Hypothalamus (tissue), 51 donors: ENCODE data around the gene KCNE1.
A peak's percentile ranks its signal among the peaks of the same experiment; 100 is the strongest.
"Not testable (repeated sequence)": the region's sequence is repeated elsewhere in the genome, so short reads cannot be mapped to it uniquely, and the experiment has no call there.

Experiments used
- DNase-seq, 51 donors: peaks; one replicate each; lab custom pipeline; 2025; lab: John Stamatoyannopoulos, UW

Gene KCNE1

DNA sequence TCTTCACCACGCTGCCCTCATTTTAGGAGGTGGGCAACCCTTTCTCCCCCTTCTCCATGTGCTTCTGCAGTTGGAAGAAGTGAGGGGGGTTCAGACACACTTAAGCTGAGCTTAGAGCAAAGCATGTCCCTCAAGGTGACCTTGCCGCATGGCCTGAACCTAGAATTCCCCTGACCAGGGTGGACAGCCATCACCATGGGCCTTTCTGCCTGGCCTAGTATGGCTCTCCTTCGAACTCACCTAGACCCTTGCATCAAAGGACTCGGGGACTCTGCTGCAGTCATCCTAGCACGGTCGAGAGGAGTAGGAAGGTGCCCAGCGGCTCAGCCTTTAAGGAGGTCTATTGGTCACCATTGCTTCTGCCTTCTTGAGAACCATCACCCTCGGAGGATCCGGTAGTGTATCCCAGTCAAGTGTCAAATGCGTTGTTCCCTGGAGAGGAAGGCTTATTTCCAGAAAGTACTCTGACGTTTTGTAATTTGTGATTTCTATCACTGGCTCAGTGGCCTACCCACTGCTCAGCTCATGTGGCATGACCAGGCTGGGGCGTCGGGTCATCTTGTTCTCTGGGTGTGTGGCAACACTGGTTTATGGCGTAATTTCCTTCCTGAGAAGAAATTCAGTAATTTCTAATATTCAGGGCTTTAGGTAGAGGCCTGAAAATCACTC lies at the start of gene KCNE1:
Gene KCNE1, minus strand, starts transcription at position 424 of the 669 bp plus-strand sequence. CDS start 62,576 bp downstream, outside the sequence.
- DNase-seq: no peak

DNA sequence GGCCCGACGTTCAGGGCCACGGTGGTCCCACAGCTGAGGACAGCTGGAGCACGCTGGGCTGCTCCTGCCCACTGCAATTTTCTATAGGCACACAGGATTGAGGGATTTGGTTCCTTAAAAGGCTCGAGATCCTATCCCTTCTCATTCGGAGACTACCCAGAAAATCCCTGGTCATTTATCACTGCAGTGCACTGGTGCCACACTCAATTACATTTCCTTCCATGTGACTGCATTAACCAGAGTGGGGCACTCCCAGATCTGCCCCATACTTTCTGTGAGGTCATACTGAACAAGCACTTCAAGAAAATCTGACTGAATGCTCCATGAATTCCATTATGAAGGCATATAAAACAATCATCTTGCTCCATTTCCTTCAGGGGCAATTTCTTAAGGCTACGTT lies 49.8 kb upstream of the KCNE1 start:
- DNase-seq: no peak

DNA sequence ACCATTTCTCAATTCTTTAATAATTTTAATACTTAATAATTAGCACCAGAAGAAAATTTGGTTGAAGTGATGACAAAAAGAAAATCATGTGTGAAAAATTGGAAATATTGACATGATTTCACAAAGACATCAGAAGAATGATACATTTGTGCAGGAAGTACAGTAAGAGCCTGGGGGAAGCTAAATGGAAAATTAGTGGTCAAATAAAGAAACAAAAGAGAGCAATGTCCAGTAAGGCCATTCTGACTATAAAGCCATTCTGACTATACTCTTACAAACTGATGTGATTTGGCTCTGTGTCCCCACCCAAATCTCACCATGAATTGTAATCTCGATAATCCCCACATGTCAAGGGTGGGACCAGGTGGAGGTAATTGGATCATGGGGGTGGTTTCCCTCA lies 48.6 kb upstream of the KCNE1 start:
- DNase-seq: no peak

DNA sequence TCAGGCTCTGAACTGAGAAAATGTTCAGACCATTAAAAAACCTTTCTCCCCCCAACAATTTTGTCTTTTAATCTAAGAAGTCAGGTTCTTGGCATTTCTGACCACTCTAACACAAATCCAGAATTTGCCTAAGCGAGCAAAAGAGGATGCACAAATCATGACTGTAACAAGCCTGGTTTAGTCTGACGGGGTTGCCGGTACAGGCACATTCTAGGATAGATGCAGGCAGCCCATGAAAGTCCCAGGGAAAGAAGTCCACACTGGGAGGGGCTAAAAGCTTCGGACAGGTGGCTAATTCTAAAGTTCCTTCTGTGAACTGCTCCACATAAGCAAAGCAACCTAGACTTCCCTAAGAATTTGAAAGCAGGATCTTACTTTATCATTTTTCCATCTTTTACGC lies 48.0 kb upstream of the KCNE1 start:
- DNase-seq: no peak

DNA sequence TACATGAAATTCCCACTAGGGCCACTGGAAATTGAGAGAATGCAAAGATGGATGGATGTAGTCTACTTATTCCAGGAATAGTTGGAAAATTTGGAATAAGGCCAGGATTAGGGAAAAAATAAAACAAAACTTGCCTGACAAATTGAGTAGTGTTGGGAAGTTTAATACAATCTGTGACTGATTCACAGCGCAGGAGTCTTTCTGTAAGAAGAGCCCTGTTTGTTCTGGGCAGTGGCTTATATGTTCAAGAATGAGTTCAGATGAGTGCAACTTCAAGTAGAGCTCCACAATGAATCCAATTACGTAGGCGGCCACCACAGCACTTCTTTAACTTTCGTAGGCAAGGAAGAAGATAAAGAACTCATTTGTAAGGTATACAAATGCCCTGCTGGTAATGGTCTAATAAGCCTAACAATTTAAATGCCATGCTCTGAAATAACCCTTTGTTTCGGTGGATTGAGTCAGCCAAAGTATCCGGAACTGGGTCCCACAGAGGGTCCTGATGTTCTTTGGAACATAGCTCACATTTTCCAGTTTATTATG lies 47.1 kb upstream of the KCNE1 start:
- DNase-seq: no peak

DNA sequence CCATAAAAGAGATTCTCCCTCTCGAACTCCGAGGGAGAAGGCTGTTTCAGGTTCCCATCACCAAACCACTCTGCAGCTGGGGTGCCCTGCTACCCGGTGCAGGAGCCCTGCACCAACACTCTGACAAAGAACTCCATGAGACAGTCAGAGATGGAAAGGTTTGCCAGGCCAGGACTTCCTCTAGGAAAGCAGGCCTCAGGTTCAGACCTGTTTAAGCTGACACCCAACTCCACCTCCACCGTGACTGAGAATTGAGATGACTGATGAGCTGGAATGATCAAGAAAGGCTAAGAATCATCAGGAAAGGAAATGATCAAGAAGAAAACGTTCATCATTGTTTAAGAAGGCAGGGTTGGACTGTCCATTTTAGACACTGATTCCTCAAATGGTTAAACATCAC lies 46.2 kb upstream of the KCNE1 start:
- no peak for DNase-seq

DNA sequence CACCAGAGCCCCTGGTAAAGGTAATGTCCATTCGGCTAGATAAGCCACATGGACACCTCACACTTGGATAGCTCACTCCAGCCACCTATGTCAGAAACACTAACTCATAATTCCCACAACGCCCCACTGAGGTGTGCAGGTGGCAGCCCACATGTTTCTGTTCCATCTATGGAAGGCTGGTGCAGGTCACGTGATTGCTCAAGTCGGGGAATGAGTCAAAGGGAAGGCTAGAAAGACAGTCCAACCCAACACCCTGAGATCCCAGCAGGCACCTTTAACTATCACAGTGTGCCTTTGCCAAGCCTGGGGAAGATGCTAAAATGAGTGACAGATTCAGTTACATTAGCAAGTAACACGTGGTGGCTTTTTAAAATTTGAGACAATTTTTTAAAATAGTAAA lies 45.3 kb upstream of the KCNE1 start:
- DNase-seq: no peak

DNA sequence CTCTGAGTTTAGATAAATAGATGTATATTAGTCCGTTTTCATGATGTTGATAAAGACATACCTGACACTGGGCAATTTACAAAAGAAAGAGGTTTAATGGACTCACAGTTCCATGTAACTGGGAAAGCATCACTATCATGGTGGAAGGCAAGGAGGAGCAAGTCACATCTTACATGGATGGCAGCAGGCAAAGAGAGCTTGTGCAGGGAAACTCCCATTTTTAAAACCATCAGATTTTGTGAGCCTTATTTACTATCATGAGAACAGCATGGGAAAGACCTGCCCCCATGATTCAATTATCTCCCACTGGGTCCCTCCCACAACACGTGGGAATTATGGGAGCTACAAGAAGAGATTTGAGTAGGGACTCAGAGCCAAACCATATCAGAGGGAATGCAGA lies 42.7 kb upstream of the KCNE1 start:
- not testable (repeated sequence) for DNase-seq

DNA sequence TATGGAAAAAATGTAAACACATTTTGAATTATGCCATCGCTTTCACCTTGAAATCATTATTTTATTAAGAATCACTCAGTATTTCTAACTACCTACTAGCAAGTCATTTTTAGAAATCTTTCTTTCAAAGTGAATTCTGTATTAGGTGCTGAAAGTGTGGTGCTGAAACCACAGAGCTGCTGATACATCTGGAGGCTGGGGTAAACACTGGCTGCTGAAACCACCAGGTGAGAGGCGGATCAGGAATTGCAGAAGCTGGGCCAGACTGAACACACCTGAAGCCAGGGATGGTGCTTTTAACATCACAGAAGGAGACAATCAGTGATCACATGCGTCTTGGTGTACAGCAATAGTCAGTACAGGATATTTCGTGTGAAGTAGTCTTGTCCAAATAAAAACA lies 42.2 kb upstream of the KCNE1 start:
- DNase-seq: no peak

DNA sequence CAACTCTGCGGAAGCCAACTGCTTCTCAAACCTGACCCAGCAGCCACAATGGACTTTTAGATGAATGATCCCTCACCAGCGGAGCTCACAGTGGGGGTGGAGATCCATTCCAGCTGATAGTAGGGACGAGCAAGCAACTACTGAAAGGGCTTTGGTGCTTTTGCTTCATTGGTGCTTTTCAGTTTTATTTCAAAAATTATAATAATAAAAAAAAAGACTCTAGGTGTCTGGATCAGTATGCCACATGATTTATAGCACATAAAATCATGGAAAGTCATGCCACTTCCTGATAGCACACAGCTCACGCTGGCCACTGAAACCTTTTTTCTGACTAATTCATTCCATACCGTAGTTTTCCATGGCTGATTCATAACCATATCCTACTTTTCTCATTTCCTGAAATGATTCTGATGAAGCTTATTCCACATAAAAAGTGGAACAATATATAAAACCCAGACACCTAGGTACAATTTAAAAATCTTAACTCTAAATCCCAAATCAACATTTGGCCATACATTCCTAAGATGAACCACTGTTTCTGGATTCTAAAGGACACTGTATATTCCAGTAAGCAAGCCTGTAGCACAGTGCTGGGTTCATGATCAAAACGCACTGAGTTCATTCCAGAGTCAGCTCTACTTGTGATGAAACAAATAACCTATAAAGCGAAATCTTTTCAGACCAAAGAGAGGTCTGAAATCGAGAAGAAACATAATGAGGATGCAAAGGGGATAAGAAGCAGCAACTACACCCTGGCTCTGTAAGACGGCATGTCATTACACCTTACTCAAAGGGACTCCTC lies 41.3 kb upstream of the KCNE1 start:
- no peak for DNase-seq

DNA sequence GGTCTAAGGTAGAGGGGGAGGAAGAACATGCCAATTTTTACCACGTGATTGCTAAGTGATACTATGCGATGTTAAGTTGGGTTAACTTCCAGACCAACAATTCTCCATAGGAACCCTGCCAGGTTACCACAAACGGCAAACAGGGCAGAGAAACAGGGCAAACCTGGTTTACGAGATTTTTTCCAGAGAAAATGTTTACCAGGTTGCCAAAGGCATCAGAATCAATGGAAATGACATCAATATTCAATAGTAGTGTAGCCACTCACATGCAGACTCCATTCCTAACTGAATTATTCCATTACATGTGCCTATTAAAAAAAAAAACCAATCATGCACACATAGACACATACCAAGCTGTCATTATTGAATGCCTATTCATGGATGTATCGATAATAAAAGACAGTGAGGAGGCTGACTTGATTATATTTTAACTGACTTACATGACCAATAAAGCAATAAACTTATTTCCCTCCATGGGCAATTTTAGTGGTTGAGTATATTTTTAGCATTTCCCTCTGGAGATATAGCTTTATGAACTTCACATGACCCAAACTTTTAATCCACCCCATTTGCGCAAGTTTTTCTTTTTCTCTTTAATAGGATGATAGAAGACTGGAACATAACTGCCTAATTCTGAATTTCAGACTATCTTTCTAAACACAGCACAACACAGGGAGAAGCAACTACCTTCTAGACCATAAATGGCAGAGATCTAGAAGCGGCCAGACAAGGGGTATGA lies 40.5 kb upstream of the KCNE1 start:
- DNase-seq: no peak

DNA sequence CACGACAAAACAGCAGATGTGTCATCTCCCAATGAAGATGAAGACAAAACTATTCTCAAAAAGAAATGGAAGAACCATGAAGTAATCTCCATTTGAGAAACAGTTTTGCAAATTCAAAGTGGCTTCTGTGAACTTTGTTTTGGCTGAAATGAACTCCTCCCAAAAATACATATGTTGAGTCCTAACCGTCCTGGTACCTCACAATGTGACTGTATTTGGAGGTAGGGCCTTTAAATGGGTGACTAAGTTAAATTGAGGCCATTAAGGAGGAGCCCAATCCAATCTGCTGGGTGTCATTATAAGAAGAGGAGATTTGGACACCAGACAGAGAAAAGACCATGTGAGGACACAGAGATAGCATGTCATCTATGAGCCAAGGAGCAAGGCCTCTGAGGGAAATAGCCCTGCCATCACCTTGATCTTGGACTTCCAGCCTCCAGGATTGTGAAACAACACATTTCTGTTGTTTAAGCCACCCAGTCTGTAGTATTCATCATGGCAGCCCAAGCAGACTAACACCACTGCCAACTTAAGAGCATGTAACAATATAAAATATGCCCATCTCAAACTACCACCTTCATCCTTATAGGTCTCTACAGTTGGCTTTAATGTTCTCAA lies 38.3 kb upstream of the KCNE1 start:
- DNase-seq: no peak

DNA sequence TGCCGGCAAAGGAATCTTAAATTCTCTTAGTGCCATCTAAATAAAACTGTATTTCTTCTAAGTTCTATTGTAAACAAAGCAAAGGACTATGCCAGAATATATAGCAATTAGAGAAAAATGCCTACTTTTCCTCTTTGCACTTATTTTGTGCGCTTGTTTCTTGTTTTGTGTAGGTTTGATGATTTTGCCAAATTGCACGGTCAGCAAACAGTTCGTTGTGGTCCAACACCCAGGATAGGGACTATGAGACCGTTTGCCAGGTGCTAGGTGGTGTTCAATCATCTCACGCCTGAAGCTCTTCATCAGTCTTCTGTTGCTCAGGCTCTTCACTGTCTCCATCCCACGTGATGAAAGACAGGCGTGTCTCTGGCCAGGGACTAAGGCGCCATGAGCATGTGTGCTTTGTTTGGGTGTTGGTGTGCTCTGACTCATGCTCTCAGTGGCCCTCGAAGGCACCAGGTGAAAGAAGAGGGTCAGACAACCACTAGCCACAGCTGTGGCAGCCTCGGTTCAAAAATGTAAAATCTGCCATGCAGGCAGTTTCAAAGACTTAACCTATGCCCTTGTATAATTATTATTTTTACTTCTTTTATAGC lies 36.9 kb upstream of the KCNE1 start:
- DNase-seq: no peak

DNA sequence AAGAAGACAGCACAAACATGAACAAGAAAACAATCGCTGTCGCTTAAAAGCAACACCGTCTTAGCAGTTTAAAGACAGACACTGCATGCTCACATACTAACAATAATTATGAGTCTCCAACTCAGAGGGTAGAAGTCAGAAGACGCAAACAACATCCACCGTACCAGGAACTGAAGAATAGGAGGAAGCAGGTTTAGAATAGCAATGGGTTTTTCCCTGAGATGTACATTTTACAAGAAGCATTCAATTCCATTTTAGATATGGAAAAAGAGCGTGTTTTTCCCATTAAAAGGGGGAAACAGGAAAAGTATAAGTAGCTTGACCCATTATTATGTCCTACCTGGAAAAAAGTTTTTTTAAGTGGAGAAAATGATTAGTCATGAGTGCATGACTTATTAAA lies 34.5 kb upstream of the KCNE1 start:
- DNase-seq: no peak

DNA sequence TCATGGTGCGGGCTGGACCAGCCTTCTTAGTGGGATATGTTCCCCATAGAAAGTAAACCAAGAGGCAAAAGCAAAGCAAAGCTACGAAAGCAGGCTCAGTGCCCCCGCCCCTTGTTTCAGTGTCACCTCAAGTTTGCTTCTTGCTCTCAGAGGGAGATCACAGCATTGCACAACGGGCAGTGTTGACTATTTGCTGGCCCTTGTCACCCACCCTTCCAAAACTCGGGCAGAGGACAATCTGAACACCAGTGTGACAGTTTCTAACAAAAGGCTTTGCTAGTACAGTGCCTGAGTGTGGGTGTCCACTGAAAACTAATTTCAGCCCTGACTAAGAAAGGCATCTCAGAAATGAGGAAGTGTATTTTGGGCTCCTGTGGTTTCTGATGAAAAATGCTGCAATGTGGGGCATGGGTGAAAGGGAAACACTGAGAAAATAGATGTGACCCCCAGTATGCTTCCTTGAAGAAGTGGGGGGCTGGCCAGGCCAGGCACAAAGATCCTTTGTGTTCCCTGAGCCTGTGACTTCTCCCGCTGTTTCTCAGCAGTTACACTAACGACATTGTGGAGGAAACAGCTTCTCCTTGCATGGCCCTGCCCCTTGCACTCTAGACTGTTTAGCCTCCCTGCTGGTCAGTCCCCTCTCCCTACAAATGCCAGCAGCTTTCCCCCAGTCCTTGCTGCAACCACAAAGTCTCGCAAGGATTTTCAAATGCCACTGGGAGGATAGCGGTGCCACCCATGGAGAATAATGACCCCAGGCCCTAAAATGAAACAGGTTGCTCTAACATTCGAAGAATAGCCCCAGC lies 33.3 kb upstream of the KCNE1 start:
- DNase-seq: peak in 35 of 51 donors; percentile 9 to 71 (median 45)

DNA sequence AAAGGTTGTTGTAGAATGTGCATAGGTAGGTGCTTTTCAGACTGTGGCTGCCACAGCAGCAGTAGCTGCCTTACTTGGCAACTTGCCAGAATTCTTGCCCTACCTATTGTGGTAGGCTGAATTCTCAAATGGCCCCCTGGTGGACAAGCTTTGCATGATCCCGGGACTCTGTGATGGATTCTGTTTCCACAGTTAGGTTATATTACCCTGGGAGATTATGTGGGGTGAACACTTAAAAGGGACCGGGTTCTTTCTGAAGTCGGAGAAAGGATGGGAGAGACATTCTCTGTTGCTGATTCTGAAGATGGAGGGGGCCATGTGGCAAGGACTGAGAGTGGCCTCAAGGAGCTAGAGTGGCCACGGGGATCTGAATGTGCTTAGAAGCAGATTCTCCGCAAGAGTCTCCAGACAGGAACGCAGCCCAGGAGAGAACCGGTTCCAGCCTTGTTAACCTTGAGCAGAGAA lies 32.1 kb upstream of the KCNE1 start:
- DNase-seq: peak in 3 of 51 donors; percentile 3 to 9 (median 7)

DNA sequence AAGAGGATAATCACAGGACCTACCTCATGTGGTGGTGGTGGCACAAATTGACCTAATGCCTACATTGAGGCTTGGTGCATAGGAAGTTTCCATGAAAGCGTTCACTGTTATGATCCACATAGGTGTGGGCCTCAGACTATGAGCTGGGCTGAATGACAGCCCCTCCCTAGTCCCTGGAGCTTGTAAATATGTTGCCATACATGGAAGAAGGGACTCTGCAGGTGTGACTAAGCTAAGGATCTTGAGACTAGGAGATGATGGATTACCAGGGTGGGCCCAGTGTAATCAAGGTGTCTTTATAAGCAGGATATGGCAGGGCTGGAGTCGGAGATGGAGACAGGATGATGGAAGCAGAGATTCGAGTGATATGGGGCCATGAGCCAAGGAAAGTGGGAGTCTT lies 31.0 kb upstream of the KCNE1 start:
- no peak for DNase-seq

DNA sequence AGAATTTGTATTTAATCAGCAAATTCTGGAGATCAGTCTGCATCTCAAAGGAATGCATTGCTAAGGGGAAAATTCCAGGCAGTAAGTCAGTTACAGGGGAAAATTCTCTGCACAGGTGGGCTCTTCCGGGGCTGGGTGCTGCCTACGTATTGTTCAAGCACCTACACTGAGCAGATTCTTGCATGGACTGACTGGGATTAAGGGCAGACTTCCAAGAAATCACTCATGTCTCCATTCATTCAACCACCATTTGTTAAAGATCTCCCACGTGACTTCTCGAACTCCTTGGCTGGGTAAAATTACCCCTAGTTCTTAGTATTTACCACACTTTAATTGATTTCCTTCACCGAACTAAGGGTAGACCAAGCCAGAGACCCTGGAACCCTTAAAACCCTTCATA lies 28.2 kb upstream of the KCNE1 start:
- DNase-seq: no peak

DNA sequence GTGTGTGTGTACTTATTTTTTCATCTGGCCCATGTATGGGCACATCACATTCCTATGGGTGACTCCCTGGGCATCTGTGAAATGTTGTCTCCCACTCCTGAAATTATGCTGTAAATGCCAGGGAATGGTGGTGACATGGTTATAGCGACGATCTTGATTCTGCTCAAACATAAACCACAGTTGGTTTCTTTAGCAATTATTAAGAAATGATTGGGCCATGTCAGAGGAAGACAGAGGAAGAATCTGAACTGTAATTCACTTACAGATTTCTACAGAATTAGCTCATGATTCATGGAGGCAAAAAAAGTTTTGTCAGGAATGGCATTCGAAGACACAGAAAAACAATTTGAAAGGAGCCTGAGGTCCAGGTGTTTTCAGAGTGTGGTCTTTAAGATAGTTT lies 25.8 kb upstream of the KCNE1 start:
- DNase-seq: no peak

DNA sequence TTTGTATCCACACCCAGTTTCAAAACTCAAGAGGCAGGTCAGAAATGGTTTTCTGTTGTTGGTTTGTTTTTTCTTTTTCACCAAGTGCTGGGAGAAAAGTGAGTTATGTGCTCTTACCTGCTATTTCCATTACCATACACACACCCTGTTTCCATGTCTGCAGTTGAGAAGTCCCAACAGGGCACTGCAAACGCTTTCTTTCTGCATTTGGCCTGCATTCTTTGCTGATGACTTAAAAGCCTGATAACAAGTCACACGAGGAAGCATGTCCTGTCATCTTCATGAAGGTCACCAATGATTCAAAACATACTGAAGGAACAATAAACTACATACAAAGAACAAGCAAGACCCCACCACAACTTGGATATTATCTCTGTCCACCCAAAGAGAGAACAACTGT lies 24.8 kb upstream of the KCNE1 start:
- DNase-seq: no peak
